Right lobe of liver (tissue), 4 donors: ENCODE measurements around the gene FAM83D.

Experiments used
- POLR2A ChIP-seq: fragments of 450-650 bp; IDR thresholded peaks from one replicate; pipeline ENCODE4 v1.6.1; 2017; ENCODE audit warnings: antibody characterized with exemption, mild to moderate bottlenecking
- TF ChIP-seq, protein P1 (sequence below), 4 donors: fragments of 200-600 bp in 3 of 4; fragments of 450-650 bp in 1 of 4; IDR thresholded peaks; one replicate each; pipeline versions ENCODE4 v1.5.1 to v1.8.0; 2016 to 2022; ENCODE audit warnings: antibody characterized with exemption in 4 of 4, mild to moderate bottlenecking in 2 of 4
- donor health status: DM: no; HTN: no; CAD: no.
- donor health status: DM: no; HTN: no; CAD: no.
- donor health status: DM: no; HTN: yes; CAD: no.

DNA sequence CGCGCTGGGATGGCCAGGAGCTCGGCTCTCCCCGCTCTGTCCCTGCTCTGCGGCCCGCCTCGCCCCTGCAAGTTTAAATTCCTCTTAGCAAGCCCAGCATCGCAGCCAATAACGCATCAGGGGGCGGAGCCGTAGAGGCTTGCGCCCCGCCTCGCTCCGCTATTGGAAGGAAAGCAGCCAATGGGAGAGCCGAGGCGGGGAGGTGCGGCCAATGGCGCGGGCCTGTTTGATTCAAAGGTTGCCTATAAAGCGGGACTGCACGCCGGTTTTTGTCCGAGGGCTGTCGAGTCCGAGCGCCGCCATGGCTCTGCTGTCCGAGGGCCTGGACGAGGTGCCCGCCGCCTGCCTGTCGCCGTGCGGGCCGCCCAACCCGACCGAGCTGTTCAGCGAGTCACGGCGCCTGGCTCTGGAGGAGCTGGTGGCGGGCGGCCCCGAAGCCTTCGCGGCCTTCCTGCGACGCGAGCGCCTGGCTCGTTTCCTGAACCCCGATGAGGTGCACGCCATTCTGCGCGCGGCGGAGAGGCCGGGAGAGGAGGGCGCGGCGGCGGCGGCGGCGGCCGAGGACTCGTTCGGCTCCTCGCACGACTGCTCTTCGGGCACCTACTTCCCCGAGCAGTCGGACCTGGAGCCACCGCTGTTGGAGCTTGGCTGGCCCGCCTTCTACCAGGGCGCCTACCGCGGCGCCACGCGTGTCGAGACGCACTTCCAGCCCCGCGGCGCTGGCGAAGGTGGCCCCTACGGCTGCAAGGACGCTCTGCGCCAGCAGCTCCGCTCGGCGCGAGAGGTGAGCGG, at the start of gene FAM83D:
- TF ChIP-seq, protein P1, sequence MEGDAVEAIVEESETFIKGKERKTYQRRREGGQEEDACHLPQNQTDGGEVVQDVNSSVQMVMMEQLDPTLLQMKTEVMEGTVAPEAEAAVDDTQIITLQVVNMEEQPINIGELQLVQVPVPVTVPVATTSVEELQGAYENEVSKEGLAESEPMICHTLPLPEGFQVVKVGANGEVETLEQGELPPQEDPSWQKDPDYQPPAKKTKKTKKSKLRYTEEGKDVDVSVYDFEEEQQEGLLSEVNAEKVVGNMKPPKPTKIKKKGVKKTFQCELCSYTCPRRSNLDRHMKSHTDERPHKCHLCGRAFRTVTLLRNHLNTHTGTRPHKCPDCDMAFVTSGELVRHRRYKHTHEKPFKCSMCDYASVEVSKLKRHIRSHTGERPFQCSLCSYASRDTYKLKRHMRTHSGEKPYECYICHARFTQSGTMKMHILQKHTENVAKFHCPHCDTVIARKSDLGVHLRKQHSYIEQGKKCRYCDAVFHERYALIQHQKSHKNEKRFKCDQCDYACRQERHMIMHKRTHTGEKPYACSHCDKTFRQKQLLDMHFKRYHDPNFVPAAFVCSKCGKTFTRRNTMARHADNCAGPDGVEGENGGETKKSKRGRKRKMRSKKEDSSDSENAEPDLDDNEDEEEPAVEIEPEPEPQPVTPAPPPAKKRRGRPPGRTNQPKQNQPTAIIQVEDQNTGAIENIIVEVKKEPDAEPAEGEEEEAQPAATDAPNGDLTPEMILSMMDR (IDR thresholded peaks at IDR 0.05), result peak in 1 of 4 donors; percentile 95
- TF ChIP-seq POLR2A, result peak; percentile 93
